H1 (cell line): ENCODE results near the gene SLC51B. TPM values are rescaled to one million over a fixed set of nuclear protein-coding genes. Genes with fewer than 3 reads are reported as not detected.

ENCODE experiments used
- CTBP2 ChIP-seq: IDR thresholded peaks from 2 replicates; pipeline ENCODE4 v1.7.0; 2011; ENCODE audit warnings: borderline replicate concordance, mild to moderate bottlenecking, moderate library complexity, mixed read lengths, low read length; ENCODE audit not compliant: insufficient read depth, insufficient read length
- SAP30 ChIP-seq: fragments of 300-600 bp; sonication (generic); IDR thresholded peaks from 2 replicates; pipeline ENCODE4 v1.7.1; 2012; ENCODE audit warnings: low read length, moderate library complexity, mild to moderate bottlenecking, inconsistent platforms; ENCODE audit not compliant: insufficient read depth, insufficient replicate concordance
- polyA plus RNA-seq, 7 experiments: library from polyadenylated mRNA; depleted of rRNA in 3 of 7; stranded (reverse) in 5 of 7; unstranded in 2 of 7; fragments of >200 nt in 5 of 7; fragments of 200-250 nt in 2 of 7; gene quantifications; 1 replicate in 5 of 7; 2 replicates in 1 of 7; 4 replicates in 1 of 7; pipeline versions ENCODE4 v1.2.1 to v1.2.3, GENCODE V29; 2011 to 2013; ENCODE audit warnings: missing spikeins in 2 of 7, mixed read lengths in 2 of 7
- total RNA-seq: library from RNA; stranded (reverse); fragmentation: NEBNext Ultra II Directional; extraction: Animal tissue kit (Norgen Biotek cat#: 25700); gene quantifications from 2 replicates; pipeline ENCODE4 v1.2.1, GENCODE V29; 2021

Gene SLC51B
- total and polyA plus RNA-seq, 2 of the 8 experiments (the other 6 are each of a cell fraction or from before 2014, with no cell fraction given) = not detected

DNA sequence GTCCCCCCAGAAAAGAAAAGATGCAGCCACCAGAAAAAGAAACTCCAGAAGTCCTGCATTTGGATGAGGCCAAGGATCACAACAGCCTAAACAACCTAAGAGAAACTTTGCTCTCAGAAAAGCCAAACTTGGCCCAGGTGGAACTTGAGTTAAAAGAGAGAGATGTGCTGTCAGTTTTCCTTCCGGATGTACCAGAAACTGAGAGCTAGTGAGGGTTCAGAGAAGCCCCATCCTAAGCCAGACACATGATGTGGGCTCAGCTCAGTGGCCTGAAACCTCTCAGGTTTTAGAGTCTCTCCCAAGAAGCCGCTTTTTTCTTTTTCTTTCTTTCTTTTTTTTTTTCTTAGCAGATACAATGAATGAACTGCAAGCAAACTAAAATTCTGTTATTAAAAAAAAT lies 7.8 kb downstream of the SLC51B start (continued):
- TF ChIP-seq SAP30 = no peak
- no peak for TF ChIP-seq CTBP2
